OCI-LY1 (cell line): ENCODE results near the gene COX6A2.

Experiments
- CTCF ChIP-seq: fragments of 200-600 bp; sonication (generic), shearing (Covaris generic); IDR thresholded peaks from 2 replicates; pipeline ENCODE4 v1.5.1; 2017; ENCODE audit warnings: mild to moderate bottlenecking, antibody characterized with exemption, low read length, moderate library complexity, mixed read lengths
- EZH2 ChIP-seq: fragments of 200-600 bp; sonication (generic), shearing (Covaris generic); IDR thresholded peaks from 2 replicates; pipeline ENCODE4 v1.8.0; 2017; ENCODE audit warnings: borderline replicate concordance, mixed run types, mild to moderate bottlenecking, antibody characterized with exemption, low read length, moderate library complexity, mixed read lengths

- TF ChIP-seq CTCF: no peak
- no peak for TF ChIP-seq EZH2
Observed at GRCh38 chr16:31397096-31397660, 31.0 kb downstream of the COX6A2 start.
